Mesenteric fat pad (tissue), 1 donor: ENCODE measurements around the gene NCAPD2. TPM values are rescaled to one million over a fixed set of nuclear protein-coding genes. Genes with fewer than 3 reads are reported as not detected.

Experiments used
- DNase-seq: peaks from one replicate; pipeline ENCODE4 v3.0.0-alpha.2; 2020; ENCODE audit warnings: low spot score
- total RNA-seq: library from RNA; stranded (reverse); fragmentation: NEBNext Ultra II Directional; extraction: Animal tissue kit (Norgen Biotek cat#: 25700); gene quantifications from one replicate; pipeline ENCODE4 v1.2.1, GENCODE V29; 2021
- donor health status: DM: yes; HTN: yes; CAD: no.

NCAPD2 gene
- total RNA-seq, 1 donor from 2014 or later: 12.8 TPM

DNA sequence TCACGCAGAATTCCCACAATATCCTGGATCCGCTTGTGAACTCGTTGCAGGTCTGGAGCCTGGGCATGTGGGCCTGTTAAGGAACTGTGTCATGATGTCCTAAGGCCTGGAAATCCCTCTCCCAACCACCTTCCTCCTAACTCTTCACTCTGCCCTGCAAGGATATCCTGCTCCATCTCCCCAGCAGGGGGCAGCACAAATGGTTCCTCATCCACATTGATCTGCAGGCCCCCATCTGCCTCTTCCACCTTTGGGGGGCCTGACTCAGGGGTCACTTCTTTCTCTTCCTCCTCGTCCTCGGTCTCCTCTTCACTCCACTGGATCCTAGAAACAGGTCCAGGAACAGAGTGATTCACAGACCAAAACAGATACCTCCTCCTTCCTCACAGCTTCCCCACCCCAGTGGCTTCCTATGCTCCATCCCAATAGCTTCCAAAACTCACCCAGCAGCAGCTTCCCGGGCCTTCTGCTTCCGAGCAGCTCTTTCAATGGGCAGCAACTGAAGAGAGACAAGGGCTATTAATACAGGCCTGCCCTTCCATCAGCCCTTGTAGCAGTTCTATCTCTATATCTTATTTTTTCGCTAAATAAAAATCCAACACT is 69.6 kb downstream of the NCAPD2 start:
- DNase-seq: no peak

- no peak for DNase-seq
Measured at GRCh38 chr12:6567112-6567670, 73.3 kb downstream of the NCAPD2 start.

- DNase-seq: no peak
Measured at GRCh38 chr12:6569312-6569711, 75.4 kb downstream of the NCAPD2 start.

- DNase-seq: no peak
Measured at GRCh38 chr12:6569786-6570185, 75.9 kb downstream of the NCAPD2 start.

GRCh38 chr12:6570264-6570887 is 76.5 kb downstream of the NCAPD2 start:
- DNase-seq: no peak

DNA sequence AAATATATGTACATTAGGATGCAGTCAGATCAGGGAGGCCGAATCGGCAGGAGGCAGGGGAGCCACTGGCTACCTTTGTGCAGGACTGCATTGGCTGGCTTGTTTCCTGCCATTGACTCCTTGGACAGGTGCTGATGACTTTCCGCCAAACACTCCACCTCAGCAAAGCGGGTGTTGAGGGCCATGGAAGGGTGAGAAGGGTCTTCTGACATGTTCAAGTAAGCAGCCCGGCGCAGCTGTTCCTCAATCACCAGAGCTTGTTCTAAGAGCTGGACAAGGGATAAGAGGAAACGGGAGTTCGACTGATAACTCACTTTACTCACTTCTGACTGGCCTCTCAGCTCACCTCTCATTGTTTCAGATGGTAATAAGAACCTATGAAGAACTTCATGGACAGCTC is 79.1 kb downstream of the NCAPD2 start:
- DNase-seq: no peak

DNA sequence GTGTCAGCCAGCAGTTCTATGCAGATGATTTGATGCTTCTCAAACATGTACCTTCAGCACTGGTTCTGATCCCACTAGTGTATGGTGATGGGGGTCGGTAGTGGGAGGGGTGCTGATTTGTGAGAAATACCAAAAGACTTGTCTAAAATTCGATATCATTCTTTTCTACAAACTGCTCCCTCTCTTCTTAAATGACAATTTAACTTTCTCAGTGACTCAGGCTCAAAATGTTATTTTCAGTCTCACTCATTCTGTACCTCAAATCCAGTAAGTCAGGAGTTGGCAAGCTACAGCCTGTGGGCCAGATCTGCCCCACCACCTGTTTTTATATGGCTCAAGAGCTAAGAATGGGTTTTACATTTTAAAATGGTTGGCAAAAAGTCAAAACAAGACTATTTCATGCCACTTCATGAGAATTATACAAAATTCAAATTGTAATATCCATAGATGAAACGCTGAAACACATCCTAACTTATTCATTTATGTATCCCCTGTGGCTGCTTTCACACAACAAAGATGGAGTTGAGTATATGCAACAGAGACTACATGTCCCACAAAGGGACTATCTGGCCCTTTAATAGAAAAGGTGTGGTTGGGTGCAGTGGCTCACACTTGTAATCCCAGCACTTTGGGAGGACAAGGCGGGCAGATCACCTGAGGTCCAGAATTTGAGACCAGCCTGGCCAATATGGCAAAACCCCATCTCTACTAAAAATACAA is 80.8 kb downstream of the NCAPD2 start:
- no peak for DNase-seq

DNA sequence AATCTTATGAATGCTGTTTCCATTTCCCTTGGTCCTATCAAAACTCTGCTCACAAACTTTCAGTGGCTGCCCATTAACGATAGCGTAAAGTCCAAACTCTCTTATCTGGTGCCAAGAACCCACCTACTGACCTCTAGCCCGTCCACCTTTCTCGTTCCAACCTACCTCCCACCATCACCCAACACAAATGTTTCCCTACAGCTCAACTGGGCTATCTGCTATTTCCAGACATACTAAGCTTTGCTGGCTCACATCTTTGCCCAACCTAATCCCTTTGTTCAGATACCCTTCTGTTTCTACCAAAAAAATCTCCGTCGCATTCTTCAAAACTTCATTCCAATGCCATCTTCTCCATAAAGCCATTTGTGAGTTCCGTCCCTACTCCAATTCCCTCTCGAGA is 81.7 kb downstream of the NCAPD2 start:
- no peak for DNase-seq

Other genes starting within 250 kb of the NCAPD2 start
- 52.2 TPM for gene PLEKHG6, start 183.4 kb upstream of the NCAPD2 start, total RNA-seq
- 264 TPM for gene TNFRSF1A, start 152.0 kb upstream of the NCAPD2 start, total RNA-seq
- gene SCNN1A, start 118.5 kb upstream of the NCAPD2 start, total RNA-seq: 3.3 TPM
- 161 TPM for gene LTBR, start 109.9 kb upstream of the NCAPD2 start, total RNA-seq
- not detected for gene CD27, start 49.1 kb upstream of the NCAPD2 start, total RNA-seq
- gene TAPBPL, start 42.1 kb upstream of the NCAPD2 start, total RNA-seq: 13.0 TPM
- 5.8 TPM for gene VAMP1, start 23.4 kb upstream of the NCAPD2 start, total RNA-seq
- 116 TPM for gene MRPL51, start 840 bp upstream of the NCAPD2 start, total RNA-seq
- 1,402 TPM for gene GAPDH, start 40.4 kb downstream of the NCAPD2 start, total RNA-seq
- gene IFFO1, start 61.9 kb downstream of the NCAPD2 start, total RNA-seq: 22.5 TPM
- 56.0 TPM for gene NOP2, start 74.2 kb downstream of the NCAPD2 start, total RNA-seq
- 218 TPM for gene CHD4, start 113.3 kb downstream of the NCAPD2 start, total RNA-seq
- gene LPAR5, start 141.9 kb downstream of the NCAPD2 start, total RNA-seq: 2.5 TPM
- 2.5 TPM for gene ACRBP, start 153.3 kb downstream of the NCAPD2 start, total RNA-seq
- 16.7 TPM for gene ING4, start 169.0 kb downstream of the NCAPD2 start, total RNA-seq
- 39.3 TPM for gene ZNF384, start 195.3 kb downstream of the NCAPD2 start, total RNA-seq
- gene PIANP, start 206.7 kb downstream of the NCAPD2 start, total RNA-seq: 0.16 TPM
- gene COPS7A, start 229.9 kb downstream of the NCAPD2 start, total RNA-seq: 57.5 TPM